Colon (tissue), 2 donors: ENCODE measurements around the gene VASP.

Experiments used
- FAIRE-seq: peaks from 2 replicates; lab custom pipeline; 2012; peaks lifted over from hg19 to GRCh38; lab: Jason Lieb, UNC
- donor health status: control.
- donor health status: control.

VASP gene

GRCh38 chr19:45515807-45516401 is 8.6 kb downstream of the VASP start:
- FAIRE-seq = no peak

- no peak for FAIRE-seq
Observed at GRCh38 chr19:45517238-45517637, 10.0 kb downstream of the VASP start.

GRCh38 chr19:45517641-45518468 is 10.6 kb downstream of the VASP start:
- FAIRE-seq = no peak

- FAIRE-seq = no peak
Observed at GRCh38 chr19:45518469-45518826, 11.2 kb downstream of the VASP start.

GRCh38 chr19:45522010-45522941 is 15.0 kb downstream of the VASP start:
- no peak for FAIRE-seq

GRCh38 chr19:45523642-45524256 is 16.5 kb downstream of the VASP start:
- no peak for FAIRE-seq

- no peak for FAIRE-seq
Observed at GRCh38 chr19:45524575-45525129, 17.4 kb downstream of the VASP start.

GRCh38 chr19:45526143-45526542 is 18.9 kb downstream of the VASP start:
- no peak for FAIRE-seq

- FAIRE-seq = no peak
Observed at GRCh38 chr19:45526971-45527370, 19.7 kb downstream of the VASP start.

GRCh38 chr19:45527731-45528130 is 20.5 kb downstream of the VASP start:
- no peak for FAIRE-seq

GRCh38 chr19:45528149-45528743 is 21.0 kb downstream of the VASP start:
- FAIRE-seq = no peak

GRCh38 chr19:45528744-45529419 is 21.6 kb downstream of the VASP start:
- FAIRE-seq = no peak

- no peak for FAIRE-seq
Observed at GRCh38 chr19:45529420-45529785, 22.1 kb downstream of the VASP start.

GRCh38 chr19:45531349-45531748 is 24.1 kb downstream of the VASP start:
- FAIRE-seq = no peak

- no peak for FAIRE-seq
Observed at GRCh38 chr19:45539459-45539858, 32.2 kb downstream of the VASP start.

- no peak for FAIRE-seq
Observed at GRCh38 chr19:45542234-45542668, 35.0 kb downstream of the VASP start.

- FAIRE-seq = no peak
Observed at GRCh38 chr19:45547211-45547770, 40.0 kb downstream of the VASP start.

GRCh38 chr19:45547965-45548609 is 40.8 kb downstream of the VASP start:
- FAIRE-seq = no peak

- FAIRE-seq = no peak
Observed at GRCh38 chr19:45553464-45553863, 46.2 kb downstream of the VASP start.

GRCh38 chr19:45554481-45554880 is 47.2 kb downstream of the VASP start:
- no peak for FAIRE-seq
